HCT116 (cell line): ENCODE measurements around the gene HACD3. TPM values are rescaled to one million over a fixed set of nuclear protein-coding genes. Genes with fewer than 3 reads are reported as not detected.

Experiments used
- ATAC-seq: fragments of 200-7000 bp; cut with Tn5 transposase; 2 replicates; pipeline ENCODE4 v1.9.1; 2020; ENCODE audit warnings: mild to moderate bottlenecking, moderate library complexity
- BruUV-seq: library from RNA; stranded (reverse); fragments of 400-500 nt; replicated peaks from 2 replicates; lab custom pipeline; 2021; lab: Mats Ljungman, UMichigan
- CTCF ChIA-PET: fragments of 300-600 bp; sonication (Branson Sonifier 250); formaldehyde crosslinking; loops from one replicate; lab custom pipeline; 2021; ENCODE audit warnings: antibody characterized with exemption; lab: Charles Lee
- POLR2A ChIA-PET: fragments of 300-600, 350-600 bp; sonication (Branson Sonifier 250); formaldehyde crosslinking; loops from one replicate; lab custom pipeline; 2021; ENCODE audit warnings: antibody characterized with exemption; lab: Charles Lee
- RAD21 ChIA-PET, 2 experiments: fragments of 300-600 bp; sonication (Branson Sonifier 250); formaldehyde crosslinking; loops; one replicate each; lab custom pipeline; 2023; ENCODE audit warnings: low total read pairs in 2 of 2; ENCODE audit not compliant: uncharacterized antibody in 2 of 2, unreplicated experiment in 2 of 2, low non-redundant PET in 1 of 2; lab: Charles Lee
- DNase-seq: peaks from one replicate; pipeline ENCODE4 v3.0.0-alpha.2; 2010; ENCODE audit warnings: low read depth, low spot score
- H2AFZ ChIP-seq: fragments of 200-600 bp; shearing (Covaris generic), sonication (generic); 2 replicates; pipeline ENCODE4 v1.6.1; 2017; ENCODE audit warnings: low read depth, mixed run types, mixed read lengths, antibody characterized with exemption, low read length; ENCODE audit not compliant: poor library complexity, severe bottlenecking
- H3K27ac ChIP-seq: 2 replicates; pipeline ENCODE4 v1.5.1; 2012; ENCODE audit warnings: low read depth, low read length
- H3K27me3 ChIP-seq: fragments of 200-600 bp; sonication (generic); 2 replicates; pipeline ENCODE4 v1.6.1; 2016; ENCODE audit warnings: mixed run types, low read length, mixed read lengths; ENCODE audit not compliant: insufficient read depth
- H3K36me3 ChIP-seq, 2 experiments: fragments of 200-500 bp in 1 of 2; fragments of 200-600 bp in 1 of 2; sonication (Bioruptor generic) in 1 of 2; sonication (generic) in 1 of 2; 2 replicates each; pipeline versions ENCODE4 v1.5.1 to v1.6.1; 2014 to 2016; ENCODE audit warnings: low read length in 2 of 2, inconsistent platforms in 1 of 2, mixed read lengths in 1 of 2, mixed run types in 1 of 2; ENCODE audit not compliant: insufficient read depth in 2 of 2, control insufficient read depth in 1 of 2
- H3K4me1 ChIP-seq, 2 experiments: fragments of 200-600 bp in 1 of 2; sonication (generic) in 1 of 2; 2 replicates each; pipeline versions ENCODE4 v1.5.1 to v1.6.1; 2012 to 2017; ENCODE audit warnings: low read length in 2 of 2, inconsistent platforms in 1 of 2, mild to moderate bottlenecking in 1 of 2, mixed read lengths in 1 of 2, mixed run types in 1 of 2, moderate library complexity in 1 of 2; ENCODE audit not compliant: insufficient read depth in 2 of 2, control insufficient read depth in 1 of 2
- H3K4me2 ChIP-seq: fragments of 200-600 bp; sonication (generic); 2 replicates; pipeline ENCODE4 v1.6.1; 2017; ENCODE audit warnings: mixed run types, low read length, mixed read lengths
- H3K4me3 ChIP-seq, 2 experiments: fragments of 200-600 bp in 1 of 2; sonication (generic) in 1 of 2; replicated peaks in 1 of 2; 2 replicates each; pipeline ENCODE4 v1.5.1; 2011 to 2016; ENCODE audit warnings: low read length in 2 of 2, control low read depth in 1 of 2, low read depth in 1 of 2, mild to moderate bottlenecking in 1 of 2, mixed read lengths in 1 of 2, mixed run types in 1 of 2
- H3K79me2 ChIP-seq: fragments of 200-600 bp; sonication (generic); 2 replicates; pipeline ENCODE4 v1.6.1; 2017; ENCODE audit warnings: mild to moderate bottlenecking, mixed run types, low read length, moderate library complexity, mixed read lengths; ENCODE audit not compliant: insufficient read depth
- H3K9ac ChIP-seq: fragments of 200-600 bp; sonication (generic); 2 replicates; pipeline ENCODE4 v1.6.1; 2016; ENCODE audit warnings: low read length, mixed read lengths
- H3K9me2 ChIP-seq: fragments of 200-600 bp; sonication (generic), shearing (Covaris generic); 2 replicates; pipeline ENCODE4 v1.6.1; 2017; ENCODE audit warnings: mixed run types, mild to moderate bottlenecking, moderate library complexity; ENCODE audit not compliant: insufficient read depth
- H3K9me3 ChIP-seq, 2 experiments: fragments of 200-500 bp in 1 of 2; fragments of 200-600 bp in 1 of 2; sonication (Bioruptor generic) in 1 of 2; sonication (generic) in 1 of 2; 2 replicates each; pipeline ENCODE4 v1.6.1; 2014 to 2017; ENCODE audit warnings: low read length in 2 of 2, mixed read lengths in 2 of 2, inconsistent platforms in 1 of 2, low read depth in 1 of 2, mild to moderate bottlenecking in 1 of 2, mixed run types in 1 of 2, moderate library complexity in 1 of 2; ENCODE audit not compliant: control insufficient read depth in 1 of 2, insufficient read depth in 1 of 2
- H4K20me1 ChIP-seq: fragments of 200-600 bp; sonication (generic), shearing (Covaris generic); 2 replicates; pipeline ENCODE4 v1.6.1; 2017; ENCODE audit warnings: mixed run types, mild to moderate bottlenecking, moderate library complexity; ENCODE audit not compliant: insufficient read depth
- CEBPB ChIP-seq: IDR thresholded peaks from 2 replicates; pipeline ENCODE4 v1.6.1; 2012; ENCODE audit warnings: low read depth
- EGR1 ChIP-seq: IDR thresholded peaks from 2 replicates; pipeline ENCODE4 v1.6.1; 2012; ENCODE audit warnings: low read depth
- JUND ChIP-seq: IDR thresholded peaks from 2 replicates; pipeline ENCODE4 v1.6.1; 2012
- POLR2A ChIP-seq: IDR thresholded peaks from 2 replicates; pipeline ENCODE4 v1.7.0; 2011; ENCODE audit warnings: borderline replicate concordance; ENCODE audit not compliant: insufficient read depth, insufficient read length; ENCODE audit errors: extremely low read depth
- POLR2AphosphoS5 ChIP-seq: IDR thresholded peaks from 2 replicates; pipeline ENCODE4 v1.6.1; 2011; ENCODE audit warnings: mild to moderate bottlenecking, low read depth, low read length, moderate library complexity
- RAD21 ChIP-seq: IDR thresholded peaks from 2 replicates; pipeline ENCODE4 v1.6.1; 2012; ENCODE audit warnings: low read depth, mild to moderate bottlenecking
- SIN3A ChIP-seq: IDR thresholded peaks from 2 replicates; pipeline ENCODE4 v1.6.1; 2012; ENCODE audit warnings: low read depth
- TCF7L2 ChIP-seq: IDR thresholded peaks from 2 replicates; pipeline ENCODE4 v1.7.0; 2011; ENCODE audit warnings: borderline replicate concordance, inconsistent platforms; ENCODE audit not compliant: insufficient read depth, insufficient read length; ENCODE audit errors: extremely low read depth
- YY1 ChIP-seq: IDR thresholded peaks from 2 replicates; pipeline ENCODE4 v1.6.1; 2011; ENCODE audit warnings: low read length, low read depth, moderate library complexity, mild to moderate bottlenecking; ENCODE audit not compliant: insufficient replicate concordance; ENCODE audit errors: extremely low read depth
- ZFX ChIP-seq: fragments of 450-650 bp; IDR thresholded peaks from 2 replicates; pipeline ENCODE4 v1.6.1; 2017
- intact Hi-C: fragments of 100-400 bp; cut with micrococcal nuclease; formaldehyde crosslinking; loops from 2 replicates; pipeline ENCODE4 v1.10.0; 2022
- total RNA-seq: library from RNA; stranded (reverse); gene quantifications from one replicate; pipeline ENCODE4 v1.2.1, GENCODE V29; 2021; ENCODE audit not compliant: unreplicated experiment
- TF ChIP-seq, protein P1 (sequence below): IDR thresholded peaks from 2 replicates; pipeline ENCODE4 v1.6.1; 2012; ENCODE audit warnings: low read depth
- TF ChIP-seq, protein P2 (sequence below): IDR thresholded peaks from 2 replicates; pipeline ENCODE4 v1.6.1; 2012

HACD3 gene
- total RNA-seq, 1 experiment from 2014 or later = 57.5 TPM

DNA sequence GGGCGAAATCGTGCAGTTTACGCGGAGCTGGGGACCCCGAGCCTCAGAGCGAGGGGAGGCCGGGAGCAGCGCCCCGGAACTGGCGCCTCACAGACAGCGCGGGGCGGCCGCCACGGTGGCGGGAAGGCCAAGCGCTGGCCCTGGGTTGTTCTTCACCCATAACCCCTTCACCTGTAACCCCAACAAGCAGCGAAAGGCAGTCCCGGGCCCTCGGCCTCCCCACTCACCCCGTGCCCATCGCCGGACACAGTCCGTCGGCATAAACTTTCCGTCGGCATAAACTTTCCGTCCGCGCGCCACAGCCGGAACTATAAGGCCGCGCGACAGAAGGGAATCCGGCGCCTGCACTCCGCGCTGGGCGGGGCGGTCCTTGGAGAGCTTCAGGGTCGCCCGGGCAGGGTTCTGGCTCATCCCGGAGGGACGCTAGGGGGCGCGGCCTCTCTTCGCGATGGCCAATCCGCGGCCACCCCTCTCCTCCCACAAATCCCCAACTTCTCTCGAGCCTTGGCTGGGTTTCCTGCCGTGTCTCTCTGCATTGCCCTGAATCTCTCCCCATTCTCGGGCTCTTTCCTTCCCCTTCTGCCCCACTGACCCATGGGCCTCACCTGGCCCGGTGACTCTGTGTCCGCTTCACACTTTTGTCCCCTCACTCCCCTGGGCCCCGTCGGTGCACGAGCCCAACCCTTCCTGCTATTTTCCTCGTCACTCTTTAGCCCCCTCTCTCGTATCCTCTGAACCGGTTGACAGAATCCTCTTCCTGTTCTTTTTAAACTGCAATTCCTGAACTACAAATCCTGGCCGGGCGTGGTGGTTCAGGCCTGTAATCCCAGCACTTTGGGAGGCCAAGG, 80.8 kb downstream of the HACD3 start, which contains the start of gene INTS14 (continued):
- TF ChIP-seq, protein P1, sequence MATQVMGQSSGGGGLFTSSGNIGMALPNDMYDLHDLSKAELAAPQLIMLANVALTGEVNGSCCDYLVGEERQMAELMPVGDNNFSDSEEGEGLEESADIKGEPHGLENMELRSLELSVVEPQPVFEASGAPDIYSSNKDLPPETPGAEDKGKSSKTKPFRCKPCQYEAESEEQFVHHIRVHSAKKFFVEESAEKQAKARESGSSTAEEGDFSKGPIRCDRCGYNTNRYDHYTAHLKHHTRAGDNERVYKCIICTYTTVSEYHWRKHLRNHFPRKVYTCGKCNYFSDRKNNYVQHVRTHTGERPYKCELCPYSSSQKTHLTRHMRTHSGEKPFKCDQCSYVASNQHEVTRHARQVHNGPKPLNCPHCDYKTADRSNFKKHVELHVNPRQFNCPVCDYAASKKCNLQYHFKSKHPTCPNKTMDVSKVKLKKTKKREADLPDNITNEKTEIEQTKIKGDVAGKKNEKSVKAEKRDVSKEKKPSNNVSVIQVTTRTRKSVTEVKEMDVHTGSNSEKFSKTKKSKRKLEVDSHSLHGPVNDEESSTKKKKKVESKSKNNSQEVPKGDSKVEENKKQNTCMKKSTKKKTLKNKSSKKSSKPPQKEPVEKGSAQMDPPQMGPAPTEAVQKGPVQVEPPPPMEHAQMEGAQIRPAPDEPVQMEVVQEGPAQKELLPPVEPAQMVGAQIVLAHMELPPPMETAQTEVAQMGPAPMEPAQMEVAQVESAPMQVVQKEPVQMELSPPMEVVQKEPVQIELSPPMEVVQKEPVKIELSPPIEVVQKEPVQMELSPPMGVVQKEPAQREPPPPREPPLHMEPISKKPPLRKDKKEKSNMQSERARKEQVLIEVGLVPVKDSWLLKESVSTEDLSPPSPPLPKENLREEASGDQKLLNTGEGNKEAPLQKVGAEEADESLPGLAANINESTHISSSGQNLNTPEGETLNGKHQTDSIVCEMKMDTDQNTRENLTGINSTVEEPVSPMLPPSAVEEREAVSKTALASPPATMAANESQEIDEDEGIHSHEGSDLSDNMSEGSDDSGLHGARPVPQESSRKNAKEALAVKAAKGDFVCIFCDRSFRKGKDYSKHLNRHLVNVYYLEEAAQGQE = no peak
- peak; percentile 79 for TF ChIP-seq POLR2A
- no peak for TF ChIP-seq CEBPB
- no peak for TF ChIP-seq JUND
- TF ChIP-seq SIN3A = peak; percentile 35; the same call in 1 of the 2 replicates

DNA sequence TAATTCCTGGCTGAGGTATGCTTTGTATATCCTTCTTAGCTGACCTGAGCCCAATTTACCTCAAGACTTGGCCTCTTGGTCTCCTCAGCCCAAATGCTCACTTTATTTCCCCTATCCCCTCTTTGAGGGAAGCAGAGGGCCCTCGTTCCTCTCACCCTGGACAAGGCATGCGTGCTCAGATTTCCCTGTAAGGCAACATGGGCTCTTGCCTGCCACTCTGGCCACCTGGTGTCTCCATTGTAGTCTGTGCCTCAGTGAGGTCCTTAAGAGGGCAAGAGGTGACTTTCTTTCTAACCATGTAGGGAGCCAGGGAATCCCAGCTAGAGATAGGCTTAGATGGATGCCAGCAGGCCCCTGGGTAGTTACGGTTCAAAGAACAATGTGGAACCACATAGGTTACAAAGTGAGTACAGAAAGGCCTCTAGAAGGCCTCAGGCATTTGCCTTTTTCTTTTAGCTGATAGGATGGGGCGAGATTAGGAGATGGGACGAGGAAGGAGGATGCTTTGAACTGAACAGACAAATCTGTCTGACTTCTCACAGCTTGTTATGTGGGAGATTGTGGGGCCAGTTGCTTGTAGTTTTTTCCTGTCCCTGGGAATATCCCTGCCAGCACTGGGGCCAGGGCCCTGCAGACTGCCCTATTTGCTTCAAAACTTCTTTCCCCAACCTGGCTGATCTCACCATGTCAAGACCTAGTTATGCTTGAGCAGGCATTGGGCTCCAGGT, 81.8 kb downstream of the HACD3 start:
- Histone ChIP-seq H3K36me3 (no peaks in the 10 kb centered on the region; a peak in 1 of 4 replicates), H3K4me1 (peaks cover 15 to 19% of the 10 kb centered on the region in 2 experiments), H3K27me3 (no peaks in the 10 kb centered on the region), H3K79me2 (peaks cover 38% of the 10 kb centered on the region), H4K20me1 (no peaks in the 10 kb centered on the region), H3K9ac (peak overlapping the region; percentile 96), H2AFZ (no peak overlapping the region), H3K4me2 (peak overlapping the region; percentile 76), H3K4me3 (peak overlapping the region; percentile 72 to 91), H3K9me2 (no peaks in the 10 kb centered on the region), H3K9me3 (no peaks in the 10 kb centered on the region), H3K27ac (peak overlapping the region; percentile 82)
- no TSS peak for BruUV-seq
- RAD21 ChIA-PET = interaction anchor here in 1 of 2 experiments (0.6 kb wide), 1 partner anchor 64 kb away, joined by 4 read pairs; no protein-coding TSS in a partner anchor
- ATAC-seq (no peak), DNase-seq (no peak)
- intact Hi-C loops = loop anchor here (5.0 kb wide), 1 partner anchor 290 kb away; no protein-coding TSS in a partner anchor
- POLR2A ChIA-PET = interaction anchor here (1.6 kb wide), 1 partner anchor 221 kb away, joined by 7 read pairs; no protein-coding TSS in a partner anchor
- CTCF ChIA-PET = no interaction called here
- TF ChIP-seq TCF7L2 (no peak), POLR2A (no peak), POLR2AphosphoS5 (no peak), JUND (no peak), EGR1 (no peak), ZFX (no peak), CEBPB (no peak), RAD21 (no peak), YY1 (no peak)
- TF ChIP-seq, protein P2, sequence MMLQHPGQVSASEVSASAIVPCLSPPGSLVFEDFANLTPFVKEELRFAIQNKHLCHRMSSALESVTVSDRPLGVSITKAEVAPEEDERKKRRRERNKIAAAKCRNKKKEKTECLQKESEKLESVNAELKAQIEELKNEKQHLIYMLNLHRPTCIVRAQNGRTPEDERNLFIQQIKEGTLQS = no peak
- TF ChIP-seq, protein P1 = no peak
